Peyer's patch (tissue), 4 donors: ENCODE measurements around the gene GPR107.

Source experiments
- POLR2A ChIP-seq, 2 donors: fragments of 450-650 bp; IDR thresholded peaks; one replicate each; pipeline ENCODE4 v1.5.1; 2017; ENCODE audit warnings: antibody characterized with exemption in 2 of 2, mild to moderate bottlenecking in 2 of 2, moderate library complexity in 2 of 2
- TF ChIP-seq, protein P1 (sequence below), 6 experiments: fragments of 450-650 bp in 4 of 6; fragments of 200-600 bp in 2 of 6; sonication (generic) in 1 of 6; IDR thresholded peaks; one replicate each; pipeline ENCODE4 v1.5.1; 2017 to 2019; ENCODE audit warnings: antibody characterized with exemption in 6 of 6, mild to moderate bottlenecking in 3 of 6, moderate library complexity in 1 of 6

DNA sequence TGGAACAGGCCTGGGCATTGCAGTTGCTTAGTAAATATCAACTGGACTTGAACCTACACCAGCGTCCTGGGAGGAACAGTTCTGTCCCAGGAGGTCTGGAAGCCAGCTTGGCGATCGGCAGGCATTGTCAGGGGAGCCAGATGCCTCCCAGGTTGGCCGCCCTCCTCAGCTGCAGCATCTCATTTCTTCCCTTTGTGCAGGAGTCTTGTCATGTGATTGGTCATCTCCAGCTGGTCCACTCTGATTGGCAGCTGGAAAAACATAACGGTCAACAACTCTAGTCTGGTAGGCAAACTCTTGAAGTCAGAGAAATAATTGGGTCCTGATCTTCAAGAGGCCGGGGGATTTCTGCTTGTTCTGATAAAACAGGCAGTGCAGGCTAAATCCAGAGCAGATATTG is 88.9 kb downstream of the GPR107 start:
- TF ChIP-seq, protein P1, sequence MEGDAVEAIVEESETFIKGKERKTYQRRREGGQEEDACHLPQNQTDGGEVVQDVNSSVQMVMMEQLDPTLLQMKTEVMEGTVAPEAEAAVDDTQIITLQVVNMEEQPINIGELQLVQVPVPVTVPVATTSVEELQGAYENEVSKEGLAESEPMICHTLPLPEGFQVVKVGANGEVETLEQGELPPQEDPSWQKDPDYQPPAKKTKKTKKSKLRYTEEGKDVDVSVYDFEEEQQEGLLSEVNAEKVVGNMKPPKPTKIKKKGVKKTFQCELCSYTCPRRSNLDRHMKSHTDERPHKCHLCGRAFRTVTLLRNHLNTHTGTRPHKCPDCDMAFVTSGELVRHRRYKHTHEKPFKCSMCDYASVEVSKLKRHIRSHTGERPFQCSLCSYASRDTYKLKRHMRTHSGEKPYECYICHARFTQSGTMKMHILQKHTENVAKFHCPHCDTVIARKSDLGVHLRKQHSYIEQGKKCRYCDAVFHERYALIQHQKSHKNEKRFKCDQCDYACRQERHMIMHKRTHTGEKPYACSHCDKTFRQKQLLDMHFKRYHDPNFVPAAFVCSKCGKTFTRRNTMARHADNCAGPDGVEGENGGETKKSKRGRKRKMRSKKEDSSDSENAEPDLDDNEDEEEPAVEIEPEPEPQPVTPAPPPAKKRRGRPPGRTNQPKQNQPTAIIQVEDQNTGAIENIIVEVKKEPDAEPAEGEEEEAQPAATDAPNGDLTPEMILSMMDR (IDR thresholded peaks at IDR 0.05), result no peak
- TF ChIP-seq POLR2A (IDR thresholded peaks at IDR 0.05), result no peak
